ENCODE measurements around the gene HAUS8. TPM values are rescaled to one million over a fixed set of nuclear protein-coding genes. Genes with fewer than 3 reads are reported as not detected.

Gene HAUS8
- total RNA-seq, 1 experiment from 2014 or later = 66.4 TPM

- CTCF ChIA-PET = no interaction called here
- DNase-seq (ENCODE audit: low spot score) = no peak
- no peaks in the 10 kb centered on the region for H3K27me3 ChIP-seq (replicated peaks; ENCODE audit: insufficient read depth, low read depth, low read length, poor library complexity)
- TF ChIP-seq, protein P1, sequence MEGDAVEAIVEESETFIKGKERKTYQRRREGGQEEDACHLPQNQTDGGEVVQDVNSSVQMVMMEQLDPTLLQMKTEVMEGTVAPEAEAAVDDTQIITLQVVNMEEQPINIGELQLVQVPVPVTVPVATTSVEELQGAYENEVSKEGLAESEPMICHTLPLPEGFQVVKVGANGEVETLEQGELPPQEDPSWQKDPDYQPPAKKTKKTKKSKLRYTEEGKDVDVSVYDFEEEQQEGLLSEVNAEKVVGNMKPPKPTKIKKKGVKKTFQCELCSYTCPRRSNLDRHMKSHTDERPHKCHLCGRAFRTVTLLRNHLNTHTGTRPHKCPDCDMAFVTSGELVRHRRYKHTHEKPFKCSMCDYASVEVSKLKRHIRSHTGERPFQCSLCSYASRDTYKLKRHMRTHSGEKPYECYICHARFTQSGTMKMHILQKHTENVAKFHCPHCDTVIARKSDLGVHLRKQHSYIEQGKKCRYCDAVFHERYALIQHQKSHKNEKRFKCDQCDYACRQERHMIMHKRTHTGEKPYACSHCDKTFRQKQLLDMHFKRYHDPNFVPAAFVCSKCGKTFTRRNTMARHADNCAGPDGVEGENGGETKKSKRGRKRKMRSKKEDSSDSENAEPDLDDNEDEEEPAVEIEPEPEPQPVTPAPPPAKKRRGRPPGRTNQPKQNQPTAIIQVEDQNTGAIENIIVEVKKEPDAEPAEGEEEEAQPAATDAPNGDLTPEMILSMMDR (conservative IDR thresholded peaks at IDR 0.05; ENCODE audit: low read depth, low read length) = no peak
- TF ChIP-seq EZH2 (IDR thresholded peaks at IDR 0.05; ENCODE audit: borderline replicate concordance, low read depth, low read length, poor library complexity, severe bottlenecking) = no peak
- BruUV-seq (replicated peaks) = no TSS peak
- intact Hi-C loops (cut with micrococcal nuclease; ENCODE audit: unreplicated experiment) = no loop called here
- POLR2A ChIA-PET (ENCODE audit: low non-redundant PET) = no interaction called here
- H3K4me3 ChIP-seq (ENCODE audit: low read depth, low read length, poor library complexity, severe bottlenecking) = no peak overlapping the region
- H3K36me3 ChIP-seq (ENCODE audit: insufficient read depth, low read length, poor library complexity, severe bottlenecking) = no peaks in the 10 kb centered on the region
- H3K27ac ChIP-seq (ENCODE audit: low read depth, low read length, poor library complexity, severe bottlenecking) = no peak overlapping the region
- peaks cover 4% of the 10 kb centered on the region for H3K4me1 ChIP-seq (ENCODE audit: insufficient read depth, low read length, poor library complexity, severe bottlenecking)
- H3K9me3 ChIP-seq (ENCODE audit: low read depth, low read length, poor library complexity, severe bottlenecking) = no peaks in the 10 kb centered on the region
Observed at GRCh38 chr19:17121736-17122293, 46.6 kb upstream of the HAUS8 start.

- Histone ChIP-seq H3K9me3 (ENCODE audit: low read depth, low read length, poor library complexity, severe bottlenecking) (no peaks in the 10 kb centered on the region), H3K27me3 (replicated peaks; ENCODE audit: insufficient read depth, low read depth, low read length, poor library complexity) (no peaks in the 10 kb centered on the region), H3K27ac (ENCODE audit: low read depth, low read length, poor library complexity, severe bottlenecking) (no peak overlapping the region), H3K36me3 (ENCODE audit: insufficient read depth, low read length, poor library complexity, severe bottlenecking) (no peaks in the 10 kb centered on the region), H3K4me1 (ENCODE audit: insufficient read depth, low read length, poor library complexity, severe bottlenecking) (peaks cover 11% of the 10 kb centered on the region), H3K4me3 (ENCODE audit: low read depth, low read length, poor library complexity, severe bottlenecking) (no peak overlapping the region)
- intact Hi-C loops (cut with micrococcal nuclease; ENCODE audit: unreplicated experiment) = no loop called here
- DNase-seq (ENCODE audit: low spot score) = no peak
- no peak for TF ChIP-seq EZH2 (IDR thresholded peaks at IDR 0.05; ENCODE audit: borderline replicate concordance, low read depth, low read length, poor library complexity, severe bottlenecking)
- TF ChIP-seq, protein P1 (conservative IDR thresholded peaks at IDR 0.05; ENCODE audit: low read depth, low read length) = no peak
- ChIA-PET POLR2A (ENCODE audit: low non-redundant PET) (no interaction called here), CTCF (no interaction called here)
- BruUV-seq (replicated peaks) = no TSS peak
Observed at GRCh38 chr19:17118957-17119356, 43.7 kb upstream of the HAUS8 start.

- H3K36me3 ChIP-seq (ENCODE audit: insufficient read depth, low read length, poor library complexity, severe bottlenecking) = no peaks in the 10 kb centered on the region
- no TSS peak for BruUV-seq (replicated peaks)
- ChIA-PET POLR2A (ENCODE audit: low non-redundant PET) (no interaction called here), CTCF (no interaction called here)
- intact Hi-C loops (cut with micrococcal nuclease; ENCODE audit: unreplicated experiment) = no loop called here
- DNase-seq (ENCODE audit: low spot score) = no peak
- H3K4me3 ChIP-seq (ENCODE audit: low read depth, low read length, poor library complexity, severe bottlenecking) = no peak overlapping the region
- H3K9me3 ChIP-seq (ENCODE audit: low read depth, low read length, poor library complexity, severe bottlenecking) = no peaks in the 10 kb centered on the region
- H3K4me1 ChIP-seq (ENCODE audit: insufficient read depth, low read length, poor library complexity, severe bottlenecking) = peaks cover 16% of the 10 kb centered on the region
- H3K27ac ChIP-seq (ENCODE audit: low read depth, low read length, poor library complexity, severe bottlenecking) = no peak overlapping the region
- TF ChIP-seq, protein P1 (conservative IDR thresholded peaks at IDR 0.05; ENCODE audit: low read depth, low read length) = no peak
- no peak for TF ChIP-seq EZH2 (IDR thresholded peaks at IDR 0.05; ENCODE audit: borderline replicate concordance, low read depth, low read length, poor library complexity, severe bottlenecking)
- no peaks in the 10 kb centered on the region for H3K27me3 ChIP-seq (replicated peaks; ENCODE audit: insufficient read depth, low read depth, low read length, poor library complexity)
Observed at GRCh38 chr19:17116996-17117702, 41.9 kb upstream of the HAUS8 start.

Measured in A673 (cell line).